Middle frontal gyrus (tissue), 1 donor: ENCODE measurements around the gene KITLG.
"Not testable (repeated sequence)": the region's sequence is repeated elsewhere in the genome, so short reads cannot be mapped to it uniquely, and the experiment has no call there.

Experiments used
- DNase-seq: peaks from one replicate; pipeline ENCODE4 v3.0.0-alpha.2; 2015; ENCODE audit warnings: low spot score; ENCODE audit errors: extremely low spot score

Gene KITLG

DNA sequence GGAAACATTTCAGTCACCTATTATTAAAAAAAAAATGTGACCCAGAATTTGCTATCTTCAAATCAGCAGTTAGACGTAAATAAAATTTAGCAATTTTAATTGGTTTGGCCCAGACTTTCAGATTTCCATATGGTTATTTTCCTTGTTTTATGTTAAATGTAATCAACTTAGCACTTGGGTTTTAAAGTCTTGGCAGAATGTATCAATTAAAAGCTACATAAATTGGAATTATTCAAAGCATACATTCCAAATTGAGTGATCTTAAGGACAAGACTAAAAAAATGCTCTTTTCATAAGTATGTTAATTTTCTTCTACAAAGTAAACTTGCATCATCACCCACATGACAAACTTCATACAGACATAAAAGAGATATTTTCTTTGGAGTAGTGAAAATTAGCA, 3.4 kb downstream of the KITLG start:
- DNase-seq: no peak

DNA sequence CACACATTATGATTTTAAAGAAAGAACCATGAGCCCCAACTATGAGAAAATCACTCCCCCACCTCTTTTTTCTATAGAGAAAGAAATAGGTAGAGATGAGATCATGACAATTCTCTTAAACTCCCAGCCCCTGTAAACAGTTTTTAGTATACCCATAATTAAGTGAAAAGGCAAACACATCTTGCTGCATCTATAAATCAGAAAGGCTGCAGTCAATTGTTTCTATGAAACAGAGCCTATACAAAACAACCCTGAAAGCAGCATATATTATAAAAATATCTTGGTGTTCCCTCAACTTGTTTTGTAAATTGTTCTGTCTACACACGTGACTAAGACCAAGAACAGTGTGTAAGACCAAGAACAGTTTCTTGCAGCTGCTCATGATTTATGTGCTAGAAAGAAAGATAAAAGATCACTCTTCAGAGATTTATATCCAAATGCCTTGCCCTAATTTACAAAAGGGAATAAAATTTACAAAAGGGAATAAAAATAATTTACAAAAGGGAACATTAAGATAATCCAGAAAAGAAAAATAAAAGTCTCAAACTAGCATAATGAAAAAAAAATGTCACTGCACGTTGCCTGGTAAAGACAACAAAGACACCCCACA, 4.8 kb downstream of the KITLG start:
- DNase-seq: no peak

DNA sequence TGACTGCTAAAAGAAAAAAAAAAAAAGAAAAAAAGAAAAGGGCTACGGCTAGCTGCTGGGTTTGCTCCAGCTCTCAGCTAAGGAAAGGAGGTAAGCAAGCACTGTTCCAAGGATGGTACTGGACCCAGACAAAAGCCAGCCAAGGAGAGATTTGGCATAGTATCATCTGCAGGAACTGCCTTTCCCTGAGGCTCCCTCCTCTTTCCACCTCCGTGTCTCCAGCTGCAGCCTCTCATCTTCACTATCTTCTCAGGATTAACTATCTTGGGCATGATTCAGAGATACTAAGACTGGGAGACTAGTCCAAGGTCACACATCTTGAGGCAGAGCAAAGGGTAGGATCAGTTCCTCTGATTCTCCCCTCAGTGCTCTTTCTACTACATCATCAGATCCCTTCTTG, 6.0 kb downstream of the KITLG start:
- DNase-seq: no peak

DNA sequence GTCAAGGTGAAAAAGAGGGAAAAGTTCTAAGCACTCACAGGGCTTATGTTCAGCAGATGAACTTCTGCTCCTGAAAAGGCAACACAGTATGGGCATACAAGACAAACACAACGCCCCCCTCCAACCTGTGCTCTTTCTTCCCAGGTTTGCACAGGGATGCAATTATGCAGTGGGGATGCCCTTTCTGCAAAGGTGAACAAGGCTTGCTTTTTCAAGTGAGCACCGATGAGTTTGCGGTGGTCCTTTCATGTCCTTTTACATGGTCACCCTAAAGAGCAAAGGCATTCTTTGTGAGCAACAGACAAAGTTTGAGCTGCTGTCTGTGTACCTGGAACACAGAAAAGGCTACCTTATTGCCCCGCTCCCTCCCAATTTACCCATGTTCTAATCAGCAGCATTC, 6.7 kb downstream of the KITLG start:
- DNase-seq: no peak

DNA sequence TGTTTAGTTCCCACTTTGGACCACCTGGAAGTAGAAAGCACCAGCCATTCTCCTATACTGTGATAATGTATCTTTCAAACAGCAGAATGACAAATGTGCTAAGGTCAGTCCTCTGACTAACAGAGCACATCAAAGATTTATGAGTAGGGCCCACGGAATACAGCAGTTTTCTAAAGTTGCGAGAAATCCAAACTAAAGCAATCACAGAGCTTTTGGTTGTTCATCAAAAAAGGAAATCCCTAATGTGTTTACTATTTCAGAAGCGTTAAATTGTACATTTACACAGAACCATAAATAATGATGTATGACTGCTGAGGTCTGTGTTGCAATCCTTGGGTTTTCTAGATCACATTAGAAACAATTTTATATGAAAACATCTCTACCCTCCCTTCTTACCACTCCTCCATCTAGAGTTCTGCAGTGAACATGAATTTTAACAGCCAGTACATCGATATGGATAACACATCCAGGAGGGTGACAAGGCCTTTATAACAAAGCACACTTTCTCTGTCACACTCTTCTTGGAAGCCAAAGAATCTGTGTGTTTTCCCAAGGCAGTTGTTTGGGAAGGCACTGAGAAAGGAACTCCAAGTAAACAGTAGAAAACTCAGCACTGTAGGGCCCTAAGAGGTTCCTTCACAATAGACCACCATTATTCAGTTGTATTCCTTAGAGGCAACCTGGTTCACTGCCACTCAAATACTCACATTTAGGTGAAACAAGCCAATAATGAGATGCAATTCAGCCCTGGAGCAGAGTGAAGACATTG, 7.3 kb downstream of the KITLG start:
- DNase-seq: no peak

DNA sequence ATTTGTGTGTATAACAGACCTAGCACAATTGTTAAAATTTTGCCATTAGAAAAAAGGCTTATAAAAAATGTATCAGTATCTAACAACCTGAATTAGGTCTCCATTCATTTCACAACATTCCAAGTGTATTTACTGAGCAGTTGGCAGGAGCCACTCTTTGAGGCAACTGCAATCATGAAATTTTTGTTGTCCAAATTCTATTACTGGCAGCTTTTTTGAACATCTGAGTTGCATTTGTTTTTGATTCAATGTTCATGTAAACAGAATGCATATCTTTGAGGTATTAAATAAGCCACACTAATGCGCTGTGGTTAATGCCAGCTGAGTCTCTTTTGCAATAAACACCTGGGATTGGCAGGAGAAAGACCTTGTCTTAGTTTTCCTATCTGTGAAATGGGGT, 8.7 kb downstream of the KITLG start:
- DNase-seq: no peak

DNA sequence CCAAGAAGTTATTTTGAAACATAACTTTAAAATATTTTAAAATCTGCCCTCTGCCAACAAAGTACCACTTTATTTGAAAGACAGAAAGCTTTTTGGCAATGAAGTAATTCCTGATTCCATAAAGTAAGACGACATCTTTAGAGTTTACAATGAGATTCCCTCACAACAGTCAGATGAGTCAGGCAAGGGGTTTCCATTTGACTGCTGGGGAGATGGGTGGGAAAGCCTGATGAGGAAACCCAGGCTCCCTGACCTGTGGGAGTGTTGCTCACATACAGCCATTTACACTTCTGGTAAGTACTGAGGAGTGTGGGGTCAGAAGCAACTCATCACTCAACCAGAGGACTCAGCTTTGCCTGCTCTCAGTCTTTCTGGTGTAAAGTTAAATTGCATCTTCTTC, 10.2 kb downstream of the KITLG start:
- no peak for DNase-seq

DNA sequence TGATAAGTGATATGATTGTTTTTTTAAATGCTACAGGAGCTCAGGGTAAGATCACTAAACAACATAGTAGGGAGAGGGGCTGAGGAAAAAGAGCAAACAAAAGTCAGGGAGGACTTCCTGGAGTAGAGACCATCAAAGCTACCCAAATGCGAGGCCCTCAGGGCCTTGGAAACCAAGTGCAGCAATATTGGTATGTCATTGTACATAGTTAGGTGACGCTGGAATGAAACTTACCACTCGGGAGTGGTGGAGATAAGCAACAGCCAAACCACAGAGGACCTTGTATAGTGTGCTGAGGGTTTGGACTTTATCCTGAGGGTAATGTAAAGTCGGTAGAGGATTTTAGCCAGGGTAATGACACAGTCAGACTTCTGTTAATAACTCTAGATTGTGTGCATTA, 13.8 kb downstream of the KITLG start:
- DNase-seq: no peak

DNA sequence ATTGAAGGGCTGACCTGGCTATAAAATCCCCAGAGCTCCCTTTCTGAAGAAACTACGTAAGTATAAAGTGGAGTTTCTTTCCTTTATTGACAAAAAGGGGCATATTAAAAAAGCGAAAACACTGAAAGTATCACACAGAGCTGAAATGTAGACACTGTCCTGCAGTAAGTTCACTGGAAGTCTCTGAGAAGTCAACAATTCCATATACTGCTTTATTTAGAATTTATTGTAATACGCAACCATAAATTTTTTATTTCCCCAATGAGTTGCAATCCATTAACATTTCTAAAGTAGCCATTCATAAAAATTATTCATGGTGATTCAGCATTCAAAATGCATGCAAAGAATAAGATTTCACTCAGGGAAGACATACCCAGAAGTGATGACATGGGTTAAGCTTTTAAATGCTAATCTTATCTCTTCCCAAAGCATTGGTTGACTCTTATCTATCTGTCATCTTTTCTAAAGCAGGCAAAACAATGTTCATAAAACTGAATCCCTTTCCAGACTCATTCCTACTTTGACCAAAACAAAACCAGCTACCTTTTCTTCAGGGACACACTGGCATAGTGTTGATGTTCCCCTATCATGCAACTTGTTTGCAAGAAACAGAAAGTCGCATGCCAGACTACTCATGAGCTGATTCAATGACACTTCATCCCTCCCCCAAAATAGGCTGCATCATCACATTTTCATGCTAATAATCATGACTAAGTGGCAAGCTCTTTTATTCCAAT, 17.3 kb downstream of the KITLG start:
- no peak for DNase-seq

DNA sequence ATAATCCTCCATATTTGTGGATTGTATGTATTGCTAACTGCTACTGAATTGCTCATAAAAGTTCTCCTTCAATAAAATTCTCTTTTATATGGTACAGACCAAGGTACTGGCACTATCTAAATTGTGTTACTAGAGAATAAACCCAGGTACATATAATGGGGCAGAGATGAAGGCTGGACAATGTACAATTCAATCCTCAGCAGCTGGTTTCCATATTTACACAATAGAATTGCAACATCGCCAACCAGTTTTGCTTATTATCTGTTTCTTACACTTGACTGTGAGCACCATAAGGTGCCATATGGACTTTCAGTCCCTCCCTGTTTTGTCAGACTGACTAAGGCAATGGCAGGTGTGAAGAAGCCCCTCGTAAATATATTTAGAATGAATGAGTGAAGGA, 18.1 kb downstream of the KITLG start:
- no peak for DNase-seq

DNA sequence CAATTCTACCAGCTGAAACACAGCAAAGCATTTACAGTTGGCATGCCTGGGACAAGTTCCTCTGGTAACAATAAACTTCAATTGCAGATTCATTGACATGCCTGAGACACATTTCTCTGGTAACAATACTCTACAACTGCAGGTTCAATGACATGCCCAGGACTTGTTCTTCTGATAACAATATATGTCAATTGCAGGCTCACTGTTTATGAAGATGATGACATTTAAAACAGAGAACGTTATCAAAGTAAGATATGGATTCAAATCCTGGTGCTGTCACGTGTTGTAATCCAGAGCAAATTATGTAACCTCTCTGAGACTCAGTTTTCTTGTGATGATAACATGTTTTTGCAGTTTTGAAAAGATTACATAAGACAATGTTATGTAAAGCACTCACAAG, 20.5 kb downstream of the KITLG start:
- no peak for DNase-seq

DNA sequence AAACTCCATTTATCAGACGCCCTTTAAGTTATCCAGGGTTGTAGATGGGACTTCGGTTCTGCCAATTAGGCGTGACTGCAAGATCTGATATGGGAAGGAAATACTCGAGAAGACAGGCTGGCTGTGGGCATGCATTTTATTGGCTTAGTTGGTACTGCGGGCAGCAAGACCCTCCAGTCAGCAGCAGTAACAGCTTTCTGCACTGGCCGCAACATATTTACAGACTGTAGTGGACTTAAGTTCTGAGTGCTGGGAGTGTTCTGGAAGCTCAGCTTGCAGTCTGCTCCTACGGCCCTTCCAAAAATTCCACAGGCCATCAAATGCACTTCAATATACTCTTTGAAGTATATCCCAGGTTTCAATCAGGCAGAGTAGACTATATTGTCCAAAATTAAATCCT, 21.1 kb downstream of the KITLG start:
- DNase-seq: no peak

DNA sequence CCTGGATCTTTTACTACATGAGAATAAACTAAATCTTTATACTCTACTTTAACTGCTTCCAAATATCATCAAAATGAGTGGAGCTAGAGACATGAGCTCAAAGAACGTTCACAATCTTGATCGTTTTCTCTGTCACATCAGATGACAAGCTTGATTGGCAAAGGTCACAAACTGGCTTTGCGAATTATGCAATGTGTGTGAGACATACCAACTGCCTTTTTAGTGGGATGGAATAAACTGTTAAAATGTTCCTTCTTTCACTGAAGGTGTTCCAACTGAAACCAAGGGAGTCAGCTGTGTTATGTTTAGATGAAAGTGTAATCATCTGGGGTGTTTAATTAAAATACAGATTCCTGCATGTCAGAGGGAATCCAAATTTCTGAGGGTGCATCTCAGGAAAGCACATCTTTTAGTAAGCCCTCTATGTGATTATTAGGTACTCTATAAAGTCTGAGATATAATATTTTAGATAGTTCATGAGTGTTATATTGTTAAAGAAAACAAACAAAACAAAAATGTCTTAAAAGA, 21.9 kb downstream of the KITLG start:
- no peak for DNase-seq

DNA sequence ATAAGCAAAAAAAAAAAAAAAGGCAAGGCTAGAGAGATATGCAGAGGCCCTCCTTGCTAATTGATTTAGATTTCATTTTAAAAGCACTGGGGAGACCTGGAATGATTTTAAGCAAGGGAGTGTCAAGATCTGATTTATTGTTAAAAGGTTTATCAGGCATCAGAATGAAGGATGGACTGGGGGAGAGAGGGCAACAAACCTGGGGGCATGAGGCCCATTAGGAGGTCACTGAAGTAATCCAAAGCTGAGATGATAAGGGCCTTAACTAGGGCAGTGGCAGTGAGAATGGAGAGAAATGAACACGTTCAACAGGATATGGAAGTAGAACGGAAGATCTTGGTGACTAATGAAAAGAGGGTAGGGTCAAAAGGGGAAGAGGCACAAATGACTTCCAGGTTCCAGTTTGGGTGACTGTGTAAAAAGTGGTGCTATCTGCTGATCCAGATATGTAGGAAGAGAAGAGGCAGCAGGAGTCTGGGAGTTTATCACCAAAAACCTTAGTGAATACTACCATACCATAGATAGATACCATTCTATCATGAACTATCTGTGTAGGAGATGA, 24.0 kb downstream of the KITLG start:
- DNase-seq: no peak

DNA sequence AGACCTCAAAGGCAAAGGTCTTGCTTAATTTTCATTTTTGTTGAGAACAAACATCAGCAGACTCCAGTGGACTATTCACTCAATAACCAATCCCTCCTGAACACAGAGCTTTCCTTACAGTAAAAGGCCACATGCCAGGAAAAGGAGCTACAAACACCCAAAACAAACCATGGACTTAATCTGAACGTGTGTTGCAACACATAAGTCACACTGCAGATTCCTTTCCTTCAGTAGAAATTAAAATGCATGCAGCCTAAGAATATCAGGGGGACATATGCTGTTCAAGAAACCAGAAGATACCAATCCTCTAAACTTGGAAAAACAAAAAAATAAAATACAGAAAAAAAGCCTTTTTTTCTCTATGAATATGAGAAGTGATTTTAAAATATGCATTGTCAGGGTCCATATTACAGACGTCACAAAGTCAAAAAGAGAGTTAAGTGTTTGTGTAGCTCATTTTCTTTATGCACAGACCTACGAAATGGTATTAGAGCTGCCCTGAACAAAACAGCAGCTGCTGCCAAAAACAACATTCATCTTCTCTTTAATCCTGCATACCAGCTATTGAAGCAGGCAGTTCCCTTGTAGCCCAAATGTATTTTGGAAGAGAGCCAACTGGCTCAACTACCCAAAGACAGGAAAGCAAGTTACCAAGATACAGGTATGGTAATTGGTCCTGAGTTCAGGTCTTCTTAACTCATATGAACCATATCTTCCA, 26.2 kb downstream of the KITLG start:
- DNase-seq: no peak

DNA sequence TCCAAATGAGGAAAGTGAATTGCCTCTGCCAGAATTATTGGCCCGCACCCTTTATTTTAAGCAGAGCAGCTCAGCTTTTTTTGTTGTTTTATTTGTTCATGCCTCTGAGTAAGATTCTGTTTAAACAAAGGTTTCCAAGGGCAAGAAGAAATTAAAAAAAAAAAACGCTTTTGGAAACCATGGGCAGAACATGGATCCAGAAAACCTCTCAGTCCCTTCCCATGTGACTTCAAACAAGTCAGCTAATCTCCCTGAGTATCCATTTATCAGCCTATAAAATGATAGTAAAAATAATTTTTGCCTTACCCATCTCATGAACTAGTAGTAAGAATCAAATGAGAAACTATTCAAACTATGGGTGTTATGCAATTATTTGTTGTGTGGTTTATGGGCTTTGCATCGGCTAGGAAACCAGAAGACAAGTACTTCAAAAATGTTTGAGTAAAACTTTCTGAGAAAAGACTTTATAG, 27.6 kb downstream of the KITLG start:
- DNase-seq: no peak

DNA sequence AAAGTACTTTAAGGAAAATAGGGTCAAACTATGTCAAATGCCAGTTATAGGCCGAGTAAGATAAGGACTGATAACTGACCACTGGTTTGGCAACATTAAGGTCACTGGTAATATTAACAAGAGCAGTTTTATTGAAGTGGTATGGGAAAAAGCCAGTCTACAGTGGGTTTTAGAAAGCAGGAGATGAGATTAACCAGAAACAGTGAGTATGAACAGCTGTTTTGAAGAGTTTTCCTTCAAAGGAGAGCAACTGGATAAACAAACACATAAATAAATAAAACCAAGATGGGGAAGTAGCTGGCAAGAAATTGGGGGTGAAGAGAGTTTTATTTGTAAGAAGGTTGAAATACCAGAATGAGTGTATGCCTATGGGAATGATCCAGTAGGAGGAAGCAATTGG, 30.3 kb downstream of the KITLG start:
- DNase-seq: no peak

DNA sequence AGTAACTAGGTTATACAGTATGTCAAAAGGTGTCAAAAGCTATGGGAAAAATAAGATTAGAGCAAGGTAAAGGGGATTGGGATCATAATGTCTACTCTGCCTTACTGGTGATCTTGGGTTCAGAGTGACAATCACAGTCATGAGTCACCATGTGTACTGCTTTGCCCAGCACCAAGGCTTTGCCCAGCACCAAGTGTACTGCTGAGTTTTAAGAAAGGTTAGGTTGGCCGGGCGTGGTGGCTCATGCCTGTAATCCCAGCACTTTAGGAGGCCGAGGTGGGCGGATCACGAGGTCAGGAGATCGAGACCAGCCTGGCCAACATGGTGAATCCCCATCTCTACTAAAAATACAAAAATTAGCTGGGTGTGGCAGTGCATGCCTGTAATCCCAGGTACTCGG, 32.3 kb downstream of the KITLG start:
- DNase-seq: not testable (repeated sequence)

DNA sequence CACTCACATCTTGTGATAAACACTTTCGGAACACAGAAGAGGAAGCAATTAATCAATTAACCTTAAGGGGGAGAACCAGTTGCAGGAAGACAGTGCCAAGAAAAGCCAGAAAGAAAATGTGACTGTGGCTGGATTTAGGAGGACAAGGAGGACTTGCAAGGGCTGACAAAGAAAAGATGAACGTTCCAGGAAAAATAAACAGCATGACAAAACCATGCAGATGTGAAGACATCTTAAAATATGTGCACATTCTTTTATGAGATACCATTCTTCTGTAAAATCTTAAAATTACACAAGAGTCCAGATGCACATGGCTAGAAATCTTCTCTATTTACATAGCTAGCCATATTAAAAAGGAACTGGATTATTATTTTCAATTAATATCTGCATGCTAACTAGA, 33.4 kb downstream of the KITLG start:
- DNase-seq: no peak

DNA sequence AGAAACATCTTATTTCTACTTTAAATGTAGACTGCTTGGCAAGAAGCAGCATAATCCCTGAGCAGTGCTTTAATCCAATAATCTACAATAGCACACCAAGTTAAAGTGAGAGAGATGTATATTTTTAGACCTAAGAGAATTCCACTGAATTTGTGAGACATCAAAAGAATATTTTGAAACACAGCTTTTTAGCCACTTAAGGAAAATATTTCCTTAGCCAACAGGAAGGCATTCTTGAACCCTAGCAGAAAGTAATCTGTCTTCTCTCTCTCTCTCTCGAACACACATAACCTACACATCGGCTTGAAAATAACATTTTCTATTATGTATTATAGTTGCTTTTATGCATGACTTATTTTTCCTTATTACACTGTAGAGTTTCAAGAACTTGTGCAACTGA, 34.0 kb downstream of the KITLG start:
- no peak for DNase-seq
